K562 (cell line): ENCODE results near the gene RFT1. TPM values are rescaled to one million over a fixed set of nuclear protein-coding genes. Genes with fewer than 3 reads are reported as not detected.

ENCODE experiments used
- EGR1 ChIP-seq: fragments of 450-650 bp; conservative IDR thresholded peaks from 2 replicates; pipeline ENCODE4 v1.6.1; 2017; ENCODE audit warnings: mild to moderate bottlenecking
- FOXK2 ChIP-seq, 2 experiments: fragments of 450-650 bp; IDR thresholded peaks in 1 of 2; conservative IDR thresholded peaks in 1 of 2; 2 replicates each; pipeline ENCODE4 v1.6.1; 2016; ENCODE audit warnings: low read depth in 2 of 2, mild to moderate bottlenecking in 1 of 2
- HDAC1 ChIP-seq, 2 experiments: fragments of 450-650 bp; IDR thresholded peaks; 2 replicates each; pipeline ENCODE4 v1.6.1; 2016 to 2017; ENCODE audit warnings: inconsistent platforms in 1 of 2, mild to moderate bottlenecking in 1 of 2, moderate library complexity in 1 of 2
- MLLT1 ChIP-seq, 2 experiments: fragments of 450-650 bp; IDR thresholded peaks; 2 replicates each; pipeline ENCODE4 v1.6.1; 2016
- SMARCA4 ChIP-seq: fragments of 450-650 bp; IDR thresholded peaks from 2 replicates; pipeline ENCODE4 v1.6.1; 2016
- SPI1 ChIP-seq: IDR thresholded peaks from 2 replicates; pipeline ENCODE4 v1.6.1; 2011; ENCODE audit warnings: low read depth, low read length, control low read depth, borderline replicate concordance
- ZBTB7A ChIP-seq: IDR thresholded peaks from 2 replicates; pipeline ENCODE4 v1.6.1; 2011; ENCODE audit warnings: low read depth, mild to moderate bottlenecking, low read length, moderate library complexity, borderline replicate concordance; ENCODE audit not compliant: control insufficient read depth
- polyA plus RNA-seq, 8 experiments: library from polyadenylated mRNA; depleted of rRNA in 4 of 8; stranded (reverse) in 5 of 8; unstranded in 3 of 8; fragments of >200 nt; fragmentation: Nextera tagmentation in 2 of 8; fragmentation: Illumina TruSeq in 1 of 8; extraction: Ambion mirVana in 2 of 8; extraction: Trizol in 1 of 8; gene quantifications; 2 replicates each; pipeline versions ENCODE4 v1.2.1 to v1.2.3, GENCODE V29; 2011 to 2014; ENCODE audit warnings: inconsistent platforms in 1 of 8, missing spikeins in 1 of 8
- total RNA-seq, 7 experiments: library from RNA; depleted of rRNA in 6 of 7; stranded (reverse); fragments of >200 nt in 6 of 7; fragmentation: Illumina TruSeq in 2 of 7; extraction: Trizol in 2 of 7; gene quantifications; 2 replicates each; pipeline versions ENCODE4 v1.2.1 to v1.2.3, GENCODE V29; 2011 to 2021; ENCODE audit warnings: low replicate concordance in 1 of 7
- TF ChIP-seq, protein P1 (sequence below), 2 experiments: IDR thresholded peaks; 2 replicates each; pipeline ENCODE4 v1.6.1; 2012; ENCODE audit warnings: improper control_type of control experiment in 2 of 2, low read depth in 2 of 2, low read length in 2 of 2, borderline replicate concordance in 1 of 2
- TF ChIP-seq, protein P2 (sequence below): sonication (generic); formaldehyde crosslinking; IDR thresholded peaks from 2 replicates; pipeline ENCODE4 v1.8.0; 2022; ENCODE audit warnings: mild to moderate bottlenecking, missing genetic modification reagents

Gene RFT1
- total and polyA plus RNA-seq, 9 of the 15 experiments (the other 6 are each of a cell fraction or from before 2014, with no cell fraction given): 4.4 to 23.8 (median 8.9) TPM

- TF ChIP-seq, protein P1, sequence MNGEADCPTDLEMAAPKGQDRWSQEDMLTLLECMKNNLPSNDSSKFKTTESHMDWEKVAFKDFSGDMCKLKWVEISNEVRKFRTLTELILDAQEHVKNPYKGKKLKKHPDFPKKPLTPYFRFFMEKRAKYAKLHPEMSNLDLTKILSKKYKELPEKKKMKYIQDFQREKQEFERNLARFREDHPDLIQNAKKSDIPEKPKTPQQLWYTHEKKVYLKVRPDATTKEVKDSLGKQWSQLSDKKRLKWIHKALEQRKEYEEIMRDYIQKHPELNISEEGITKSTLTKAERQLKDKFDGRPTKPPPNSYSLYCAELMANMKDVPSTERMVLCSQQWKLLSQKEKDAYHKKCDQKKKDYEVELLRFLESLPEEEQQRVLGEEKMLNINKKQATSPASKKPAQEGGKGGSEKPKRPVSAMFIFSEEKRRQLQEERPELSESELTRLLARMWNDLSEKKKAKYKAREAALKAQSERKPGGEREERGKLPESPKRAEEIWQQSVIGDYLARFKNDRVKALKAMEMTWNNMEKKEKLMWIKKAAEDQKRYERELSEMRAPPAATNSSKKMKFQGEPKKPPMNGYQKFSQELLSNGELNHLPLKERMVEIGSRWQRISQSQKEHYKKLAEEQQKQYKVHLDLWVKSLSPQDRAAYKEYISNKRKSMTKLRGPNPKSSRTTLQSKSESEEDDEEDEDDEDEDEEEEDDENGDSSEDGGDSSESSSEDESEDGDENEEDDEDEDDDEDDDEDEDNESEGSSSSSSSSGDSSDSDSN (IDR thresholded peaks at IDR 0.05; ENCODE audit: borderline replicate concordance in 1 of 2, low read depth in 2 of 2, low read length in 2 of 2): 0 out of 4 replicates have a peak, but pooled peaks of 1 of the 2 experiments have one; percentile 43
- TF ChIP-seq SPI1: peak; percentile 57; the same call in 1 of the 2 replicates
- 0 out of 4 replicates have a peak, but pooled peaks of 1 of the 2 experiments have one; percentile 34 for TF ChIP-seq MLLT1 (IDR thresholded peaks at IDR 0.05)
- peak in 1 of 2 experiments; percentile 15; a peak in 2 of 4 replicates for TF ChIP-seq HDAC1 (IDR thresholded peaks at IDR 0.05)
- 0 out of 2 replicates have a peak, but pooled peaks have one; percentile 39 for TF ChIP-seq SMARCA4
- TF ChIP-seq, protein P2, sequence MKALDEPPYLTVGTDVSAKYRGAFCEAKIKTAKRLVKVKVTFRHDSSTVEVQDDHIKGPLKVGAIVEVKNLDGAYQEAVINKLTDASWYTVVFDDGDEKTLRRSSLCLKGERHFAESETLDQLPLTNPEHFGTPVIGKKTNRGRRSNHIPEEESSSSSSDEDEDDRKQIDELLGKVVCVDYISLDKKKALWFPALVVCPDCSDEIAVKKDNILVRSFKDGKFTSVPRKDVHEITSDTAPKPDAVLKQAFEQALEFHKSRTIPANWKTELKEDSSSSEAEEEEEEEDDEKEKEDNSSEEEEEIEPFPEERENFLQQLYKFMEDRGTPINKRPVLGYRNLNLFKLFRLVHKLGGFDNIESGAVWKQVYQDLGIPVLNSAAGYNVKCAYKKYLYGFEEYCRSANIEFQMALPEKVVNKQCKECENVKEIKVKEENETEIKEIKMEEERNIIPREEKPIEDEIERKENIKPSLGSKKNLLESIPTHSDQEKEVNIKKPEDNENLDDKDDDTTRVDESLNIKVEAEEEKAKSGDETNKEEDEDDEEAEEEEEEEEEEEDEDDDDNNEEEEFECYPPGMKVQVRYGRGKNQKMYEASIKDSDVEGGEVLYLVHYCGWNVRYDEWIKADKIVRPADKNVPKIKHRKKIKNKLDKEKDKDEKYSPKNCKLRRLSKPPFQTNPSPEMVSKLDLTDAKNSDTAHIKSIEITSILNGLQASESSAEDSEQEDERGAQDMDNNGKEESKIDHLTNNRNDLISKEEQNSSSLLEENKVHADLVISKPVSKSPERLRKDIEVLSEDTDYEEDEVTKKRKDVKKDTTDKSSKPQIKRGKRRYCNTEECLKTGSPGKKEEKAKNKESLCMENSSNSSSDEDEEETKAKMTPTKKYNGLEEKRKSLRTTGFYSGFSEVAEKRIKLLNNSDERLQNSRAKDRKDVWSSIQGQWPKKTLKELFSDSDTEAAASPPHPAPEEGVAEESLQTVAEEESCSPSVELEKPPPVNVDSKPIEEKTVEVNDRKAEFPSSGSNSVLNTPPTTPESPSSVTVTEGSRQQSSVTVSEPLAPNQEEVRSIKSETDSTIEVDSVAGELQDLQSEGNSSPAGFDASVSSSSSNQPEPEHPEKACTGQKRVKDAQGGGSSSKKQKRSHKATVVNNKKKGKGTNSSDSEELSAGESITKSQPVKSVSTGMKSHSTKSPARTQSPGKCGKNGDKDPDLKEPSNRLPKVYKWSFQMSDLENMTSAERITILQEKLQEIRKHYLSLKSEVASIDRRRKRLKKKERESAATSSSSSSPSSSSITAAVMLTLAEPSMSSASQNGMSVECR: 0 out of 2 replicates have a peak, but pooled peaks have one; percentile 1
- peak; percentile 77 for TF ChIP-seq EGR1
- 0 out of 4 replicates have a peak, but pooled peaks of 1 of the 2 experiments have one; percentile 11 for TF ChIP-seq FOXK2 (conservative IDR thresholded peaks at IDR 0.05 in 1 of 2, IDR thresholded peaks at IDR 0.05 in 1 of 2; ENCODE audit: low read depth in 2 of 2)
- peak; percentile 45; the same call in 1 of the 2 replicates for TF ChIP-seq ZBTB7A
These were observed 31.8 kb upstream of the RFT1 start (continued) for GRCh38 chr3:53161820-53162671.
